WERI-Rb-1 (cell line): Measurements from ENCODE around the gene IFI27.
A peak's percentile ranks its signal among the peaks of the same experiment; 100 is the strongest.

Source experiments
- DNase-seq: peaks from one replicate; pipeline ENCODE4 v3.0.0-alpha.2; 2020
- H3K27ac ChIP-seq: fragments of 250-450 bp; sonication (Bioruptor Pico); 2 replicates; pipeline ENCODE4 v1.5.1; 2020; ENCODE audit warnings: mild to moderate bottlenecking, moderate library complexity
- H3K27me3 ChIP-seq: fragments of 250-450 bp; sonication (Bioruptor Pico); 2 replicates; pipeline ENCODE4 v1.5.1; 2021; ENCODE audit warnings: mild to moderate bottlenecking, low read depth, moderate library complexity; ENCODE audit not compliant: insufficient read depth, severe bottlenecking
- H3K36me3 ChIP-seq: fragments of 250-450 bp; sonication (Bioruptor Pico); 2 replicates; pipeline ENCODE4 v1.5.1; 2020; ENCODE audit warnings: mild to moderate bottlenecking, moderate library complexity
- H3K4me3 ChIP-seq: 2 replicates; pipeline ENCODE4 v1.5.1; 2011; ENCODE audit warnings: low read depth, mild to moderate bottlenecking, control low read depth, low read length
- H3K9me3 ChIP-seq: fragments of 250-450 bp; sonication (Bioruptor Pico); 2 replicates; pipeline ENCODE4 v1.5.1; 2021; ENCODE audit warnings: mild to moderate bottlenecking, moderate library complexity; ENCODE audit not compliant: severe bottlenecking
- TF ChIP-seq, protein P1 (sequence below): IDR thresholded peaks from 2 replicates; pipeline ENCODE4 v1.5.1; 2011; ENCODE audit warnings: low read depth, mild to moderate bottlenecking, control low read depth, inconsistent platforms, low read length

Gene IFI27

DNA sequence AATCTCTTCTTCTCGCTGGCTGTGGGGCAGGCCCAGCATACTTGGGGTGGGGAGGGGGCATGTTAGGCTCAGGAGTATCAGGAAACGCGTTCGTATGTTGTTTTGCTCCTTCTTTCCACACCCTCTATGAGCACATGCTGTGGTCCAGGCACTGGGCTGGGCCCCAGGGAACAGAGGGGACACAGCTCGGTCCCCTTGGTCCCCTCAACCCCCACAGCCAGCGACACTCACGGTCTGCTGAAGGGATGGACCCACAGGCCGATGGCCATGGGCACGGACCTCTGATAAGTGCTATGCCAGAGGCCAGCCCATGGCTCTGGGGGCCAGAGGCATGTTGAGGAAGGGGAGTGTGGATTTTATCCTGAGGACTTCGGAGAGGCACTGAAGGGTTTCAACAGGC is 6.2 kb downstream of the IFI27 start:
- TF ChIP-seq, protein P1, sequence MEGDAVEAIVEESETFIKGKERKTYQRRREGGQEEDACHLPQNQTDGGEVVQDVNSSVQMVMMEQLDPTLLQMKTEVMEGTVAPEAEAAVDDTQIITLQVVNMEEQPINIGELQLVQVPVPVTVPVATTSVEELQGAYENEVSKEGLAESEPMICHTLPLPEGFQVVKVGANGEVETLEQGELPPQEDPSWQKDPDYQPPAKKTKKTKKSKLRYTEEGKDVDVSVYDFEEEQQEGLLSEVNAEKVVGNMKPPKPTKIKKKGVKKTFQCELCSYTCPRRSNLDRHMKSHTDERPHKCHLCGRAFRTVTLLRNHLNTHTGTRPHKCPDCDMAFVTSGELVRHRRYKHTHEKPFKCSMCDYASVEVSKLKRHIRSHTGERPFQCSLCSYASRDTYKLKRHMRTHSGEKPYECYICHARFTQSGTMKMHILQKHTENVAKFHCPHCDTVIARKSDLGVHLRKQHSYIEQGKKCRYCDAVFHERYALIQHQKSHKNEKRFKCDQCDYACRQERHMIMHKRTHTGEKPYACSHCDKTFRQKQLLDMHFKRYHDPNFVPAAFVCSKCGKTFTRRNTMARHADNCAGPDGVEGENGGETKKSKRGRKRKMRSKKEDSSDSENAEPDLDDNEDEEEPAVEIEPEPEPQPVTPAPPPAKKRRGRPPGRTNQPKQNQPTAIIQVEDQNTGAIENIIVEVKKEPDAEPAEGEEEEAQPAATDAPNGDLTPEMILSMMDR = no peak
- no peak overlapping the region for H3K4me3 ChIP-seq
- H3K27me3 ChIP-seq = no peaks in the 10 kb centered on the region
- no peaks in the 10 kb centered on the region for H3K9me3 ChIP-seq
- no peak overlapping the region for H3K27ac ChIP-seq
- no peaks in the 10 kb centered on the region for H3K36me3 ChIP-seq
- no peak for DNase-seq

DNA sequence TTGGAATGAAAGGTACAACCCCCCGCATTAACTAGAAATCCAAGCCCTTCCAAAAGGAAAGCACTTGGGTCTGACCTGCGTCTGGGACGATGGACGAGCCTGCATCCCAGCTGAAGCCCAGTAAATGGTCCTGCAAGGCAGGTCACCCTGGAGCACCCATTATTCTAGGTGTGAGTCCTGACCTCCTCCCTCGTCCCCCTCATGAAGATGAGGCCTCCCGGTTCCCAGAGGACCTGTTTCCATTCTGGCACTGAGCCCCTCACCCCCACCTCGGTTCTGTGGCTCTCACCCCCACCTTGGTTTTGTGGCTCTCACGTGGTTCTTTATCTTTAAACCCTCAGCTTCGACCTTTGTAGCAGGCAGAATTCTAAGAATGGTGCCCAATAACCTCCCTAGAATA is 7.3 kb downstream of the IFI27 start:
- TF ChIP-seq, protein P1 = no peak
- no peaks in the 10 kb centered on the region for H3K36me3 ChIP-seq
- DNase-seq = no peak
- no peak overlapping the region for H3K27ac ChIP-seq
- H3K27me3 ChIP-seq = no peaks in the 10 kb centered on the region
- H3K4me3 ChIP-seq = no peak overlapping the region
- no peaks in the 10 kb centered on the region for H3K9me3 ChIP-seq

DNA sequence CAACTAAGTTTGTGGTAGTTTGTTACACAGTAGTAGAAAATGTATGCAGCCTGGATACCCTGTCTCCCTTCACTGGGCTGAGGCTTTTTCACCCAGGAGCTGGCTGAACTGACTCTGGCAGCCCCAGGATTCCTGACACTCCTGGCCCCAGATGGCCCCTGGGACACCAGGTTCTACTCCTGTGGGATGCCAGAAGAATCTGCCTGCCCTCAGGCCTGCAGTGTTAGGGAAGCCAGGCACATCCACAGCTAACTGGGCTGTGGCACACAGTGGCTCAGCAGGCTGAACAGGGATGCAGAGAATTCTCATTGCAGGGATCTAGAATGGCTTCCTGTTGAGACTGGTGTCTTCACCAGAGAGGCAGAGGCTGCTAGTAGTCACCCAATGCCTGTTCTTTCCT is 8.5 kb downstream of the IFI27 start:
- Histone ChIP-seq H3K9me3 (no peaks in the 10 kb centered on the region), H3K36me3 (no peaks in the 10 kb centered on the region), H3K27me3 (no peaks in the 10 kb centered on the region), H3K4me3 (no peak overlapping the region), H3K27ac (no peak overlapping the region)
- TF ChIP-seq, protein P1 = no peak
- DNase-seq = no peak

DNA sequence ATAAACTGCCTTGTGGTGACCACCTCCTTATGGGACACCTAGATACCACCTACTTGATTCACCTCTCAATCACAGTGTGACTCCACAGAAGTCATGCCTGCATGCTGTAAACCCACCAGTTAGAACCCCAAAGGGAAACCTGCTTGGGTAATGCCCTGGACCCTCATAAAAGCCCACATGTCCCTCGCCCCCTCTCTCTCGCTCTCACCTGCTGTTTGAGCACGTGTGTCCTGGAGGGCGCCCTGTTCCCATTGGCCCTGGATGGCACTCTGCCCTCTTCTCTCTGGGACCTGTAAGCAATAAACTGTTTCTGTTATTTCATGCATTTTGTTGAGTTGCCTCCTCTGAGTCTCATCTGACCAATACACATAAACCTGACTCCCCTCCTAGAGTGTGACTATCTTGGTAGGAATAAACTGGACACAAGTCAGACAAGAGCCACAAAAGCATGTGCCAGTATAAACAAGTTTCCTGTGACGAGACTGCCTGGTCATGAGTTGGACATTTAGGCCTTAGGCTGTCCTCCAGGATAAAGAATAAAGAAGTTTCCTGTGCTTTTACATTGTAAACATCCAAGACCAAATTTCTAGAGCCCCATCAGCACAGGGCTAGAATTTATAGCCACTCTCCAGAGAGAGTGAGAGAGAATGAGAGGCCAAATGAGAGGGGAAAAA is 10.3 kb downstream of the IFI27 start:
- Histone ChIP-seq H3K27ac (no peak overlapping the region), H3K9me3 (no peaks in the 10 kb centered on the region), H3K4me3 (no peak overlapping the region), H3K36me3 (no peaks in the 10 kb centered on the region), H3K27me3 (no peaks in the 10 kb centered on the region)
- no peak for DNase-seq
- TF ChIP-seq, protein P1 = no peak

DNA sequence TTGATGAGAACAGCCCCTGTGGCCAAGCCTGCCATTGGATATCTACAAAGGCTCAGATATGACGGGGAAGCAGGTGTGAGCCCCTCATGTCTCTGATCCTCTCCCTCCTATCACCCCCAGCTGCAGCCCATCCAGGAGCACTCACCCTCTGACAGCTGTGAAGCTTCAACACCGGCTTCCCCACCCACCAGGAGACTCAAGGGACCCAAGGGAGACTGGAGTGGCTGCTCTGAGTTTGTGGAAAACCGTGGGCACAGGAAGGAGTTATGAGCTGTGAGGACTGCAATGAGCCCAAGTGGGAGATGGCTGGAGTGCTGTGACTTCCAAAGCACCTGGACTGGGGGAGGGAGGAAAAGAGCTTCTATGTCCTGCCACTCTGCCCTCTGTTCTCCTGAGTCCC is 10.9 kb downstream of the IFI27 start:
- Histone ChIP-seq H3K27ac (no peak overlapping the region), H3K4me3 (no peak overlapping the region), H3K36me3 (no peaks in the 10 kb centered on the region), H3K9me3 (no peaks in the 10 kb centered on the region), H3K27me3 (no peaks in the 10 kb centered on the region)
- no peak for DNase-seq
- TF ChIP-seq, protein P1 = no peak

DNA sequence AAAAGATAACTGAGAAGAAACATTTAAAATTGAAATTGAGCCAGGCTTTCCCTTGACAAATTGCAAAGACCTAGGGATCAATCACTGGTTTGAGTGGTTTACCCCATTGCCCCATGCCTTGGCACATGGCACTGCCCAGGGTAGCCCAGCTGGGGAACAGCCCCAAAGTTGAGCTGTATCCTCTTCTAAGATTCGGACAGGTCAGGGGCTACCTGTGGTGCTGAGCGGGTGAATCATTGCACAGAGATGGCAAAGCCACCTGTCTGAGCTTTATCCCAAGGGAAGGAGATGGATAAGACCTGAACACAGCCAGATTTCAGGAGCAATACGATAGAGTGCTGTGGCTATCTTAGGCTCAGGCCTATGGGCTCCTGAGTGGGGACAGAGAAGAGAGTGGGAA is 11.9 kb downstream of the IFI27 start:
- H3K36me3 ChIP-seq = no peaks in the 10 kb centered on the region
- TF ChIP-seq, protein P1 = no peak
- no peaks in the 10 kb centered on the region for H3K27me3 ChIP-seq
- DNase-seq = peak; percentile 3
- no peaks in the 10 kb centered on the region for H3K9me3 ChIP-seq
- no peak overlapping the region for H3K4me3 ChIP-seq
- no peak overlapping the region for H3K27ac ChIP-seq
